H1 (cell line): ENCODE measurements around the gene NAV2. TPM values are rescaled to one million over a fixed set of nuclear protein-coding genes. Genes with fewer than 3 reads are reported as not detected.

Source experiments
- BCL11A ChIP-seq, 2 experiments: IDR thresholded peaks; one replicate each; pipeline ENCODE4 v1.6.1; 2011; ENCODE audit warnings: low read depth in 2 of 2, low read length in 2 of 2, mild to moderate bottlenecking in 2 of 2
- KDM1A ChIP-seq: fragments of 200-600, 300-600 bp; sonication (generic); IDR thresholded peaks from 2 replicates; pipeline ENCODE4 v1.7.1; 2016; ENCODE audit warnings: mild to moderate bottlenecking, low read length, borderline replicate concordance
- RNF2 ChIP-seq: fragments of 200-900, 300-1000 bp; sonication (generic); IDR thresholded peaks from 2 replicates; pipeline ENCODE4 v1.7.1; 2016; ENCODE audit warnings: borderline replicate concordance, low read depth, mild to moderate bottlenecking, antibody characterized with exemption, low read length; ENCODE audit not compliant: poor library complexity, severe bottlenecking; ENCODE audit errors: missing control alignments
- SUZ12 ChIP-seq: fragments of 200-600 bp; sonication (generic); IDR thresholded peaks from 2 replicates; pipeline ENCODE4 v1.6.1; 2012; ENCODE audit warnings: mild to moderate bottlenecking, inconsistent platforms, low read length, moderate library complexity, mixed read lengths
- polyA plus RNA-seq, 7 experiments: library from polyadenylated mRNA; depleted of rRNA in 3 of 7; stranded (reverse) in 5 of 7; unstranded in 2 of 7; fragments of >200 nt in 5 of 7; fragments of 200-250 nt in 2 of 7; gene quantifications; 1 replicate in 5 of 7; 2 replicates in 1 of 7; 4 replicates in 1 of 7; pipeline versions ENCODE4 v1.2.1 to v1.2.3, GENCODE V29; 2011 to 2013; ENCODE audit warnings: missing spikeins in 2 of 7, mixed read lengths in 2 of 7
- total RNA-seq: library from RNA; stranded (reverse); fragmentation: NEBNext Ultra II Directional; extraction: Animal tissue kit (Norgen Biotek cat#: 25700); gene quantifications from 2 replicates; pipeline ENCODE4 v1.2.1, GENCODE V29; 2021

The NAV2 gene
- total and polyA plus RNA-seq, 2 of the 8 experiments (the other 6 are each of a cell fraction or from before 2014, with no cell fraction given): 35.6 to 73.6 TPM

DNA sequence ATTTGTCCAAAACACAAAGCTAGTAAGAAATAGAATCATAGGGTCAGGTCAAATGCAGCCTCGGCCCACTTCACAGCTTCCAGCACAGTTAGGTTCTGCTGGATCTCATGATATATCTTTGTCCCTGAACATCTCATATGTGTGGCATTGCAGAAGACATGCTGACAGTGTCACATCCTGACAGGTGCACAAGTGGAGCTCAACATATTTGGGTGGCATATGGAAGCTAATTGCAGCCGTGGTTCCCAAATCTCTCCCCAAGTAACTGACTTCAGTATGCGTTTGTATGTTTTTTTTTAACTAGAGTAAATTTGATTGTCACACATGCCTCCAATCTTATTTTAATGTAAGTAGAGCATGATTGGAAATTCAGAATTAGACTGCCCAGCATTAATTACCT lies 33.4 kb downstream of the NAV2 start (continued):
- TF ChIP-seq BCL11A (IDR thresholded peaks at IDR 0.05; ENCODE audit: low read depth in 2 of 2, low read length in 2 of 2) (no peak), SUZ12 (no peak), KDM1A (no peak), RNF2 (no peak)
